ENCODE data around the gene SMARCC1.

SMARCC1 gene

GRCh38 chr3:47630810-47631209, 150.9 kb downstream of the SMARCC1 start:
- DNase-seq (ENCODE audit: low read depth) = no peak

- no peak for DNase-seq (ENCODE audit: low read depth)
These were observed 151.9 kb downstream of the SMARCC1 start for GRCh38 chr3:47629770-47630169.

- no peak for DNase-seq (ENCODE audit: low read depth)
These were observed 153.3 kb downstream of the SMARCC1 start for GRCh38 chr3:47628426-47628825.

GRCh38 chr3:47622671-47623461, 158.8 kb downstream of the SMARCC1 start:
- DNase-seq (ENCODE audit: low read depth) = no peak

GRCh38 chr3:47617086-47618010, 164.3 kb downstream of the SMARCC1 start:
- no peak for DNase-seq (ENCODE audit: low read depth)

- no peak for DNase-seq (ENCODE audit: low read depth)
These were observed 166.9 kb downstream of the SMARCC1 start for GRCh38 chr3:47614788-47615187.

- no peak for DNase-seq (ENCODE audit: low read depth)
These were observed 168.0 kb downstream of the SMARCC1 start for GRCh38 chr3:47613722-47614121.

- DNase-seq (ENCODE audit: low read depth) = no peak
These were observed 168.8 kb downstream of the SMARCC1 start for GRCh38 chr3:47612879-47613278.

- no peak for DNase-seq (ENCODE audit: low read depth)
These were observed 169.5 kb downstream of the SMARCC1 start for GRCh38 chr3:47612178-47612577.

GRCh38 chr3:47611576-47611975, 170.1 kb downstream of the SMARCC1 start:
- no peak for DNase-seq (ENCODE audit: low read depth)

GRCh38 chr3:47610583-47610982, 171.1 kb downstream of the SMARCC1 start:
- DNase-seq (ENCODE audit: low read depth) = no peak

- DNase-seq (ENCODE audit: low read depth) = no peak
These were observed 174.4 kb downstream of the SMARCC1 start for GRCh38 chr3:47607335-47607734.

- no peak for DNase-seq (ENCODE audit: low read depth)
These were observed 175.5 kb downstream of the SMARCC1 start for GRCh38 chr3:47606165-47606564.

GRCh38 chr3:47605652-47606051, 176.0 kb downstream of the SMARCC1 start:
- DNase-seq (ENCODE audit: low read depth) = no peak

GRCh38 chr3:47604145-47604544, 177.5 kb downstream of the SMARCC1 start:
- DNase-seq (ENCODE audit: low read depth) = no peak

GRCh38 chr3:47603332-47603731, 178.4 kb downstream of the SMARCC1 start:
- DNase-seq (ENCODE audit: low read depth) = no peak

GRCh38 chr3:47601281-47601680, 180.4 kb downstream of the SMARCC1 start:
- DNase-seq (ENCODE audit: low read depth) = no peak

GRCh38 chr3:47594792-47595191, 186.9 kb downstream of the SMARCC1 start:
- no peak for DNase-seq (ENCODE audit: low read depth)

GRCh38 chr3:47592066-47592795, 189.5 kb downstream of the SMARCC1 start:
- DNase-seq (ENCODE audit: low read depth) = no peak

GRCh38 chr3:47590216-47590615, 191.5 kb downstream of the SMARCC1 start:
- no peak for DNase-seq (ENCODE audit: low read depth)

GRCh38 chr3:47588587-47588986, 193.1 kb downstream of the SMARCC1 start:
- no peak for DNase-seq (ENCODE audit: low read depth)

GRCh38 chr3:47588053-47588452, 193.6 kb downstream of the SMARCC1 start:
- DNase-seq (ENCODE audit: low read depth) = no peak
